ENCODE data around the gene HAGHL. TPM values are rescaled to one million over a fixed set of nuclear protein-coding genes. Genes with fewer than 3 reads are reported as not detected.
"Not testable (repeated sequence)": the region's sequence is repeated elsewhere in the genome, so short reads cannot be mapped to it uniquely, and the experiment has no call there.

The HAGHL gene
- total RNA-seq, 2 donors from 2014 or later, result 22.2 to 24.5 TPM

DNA sequence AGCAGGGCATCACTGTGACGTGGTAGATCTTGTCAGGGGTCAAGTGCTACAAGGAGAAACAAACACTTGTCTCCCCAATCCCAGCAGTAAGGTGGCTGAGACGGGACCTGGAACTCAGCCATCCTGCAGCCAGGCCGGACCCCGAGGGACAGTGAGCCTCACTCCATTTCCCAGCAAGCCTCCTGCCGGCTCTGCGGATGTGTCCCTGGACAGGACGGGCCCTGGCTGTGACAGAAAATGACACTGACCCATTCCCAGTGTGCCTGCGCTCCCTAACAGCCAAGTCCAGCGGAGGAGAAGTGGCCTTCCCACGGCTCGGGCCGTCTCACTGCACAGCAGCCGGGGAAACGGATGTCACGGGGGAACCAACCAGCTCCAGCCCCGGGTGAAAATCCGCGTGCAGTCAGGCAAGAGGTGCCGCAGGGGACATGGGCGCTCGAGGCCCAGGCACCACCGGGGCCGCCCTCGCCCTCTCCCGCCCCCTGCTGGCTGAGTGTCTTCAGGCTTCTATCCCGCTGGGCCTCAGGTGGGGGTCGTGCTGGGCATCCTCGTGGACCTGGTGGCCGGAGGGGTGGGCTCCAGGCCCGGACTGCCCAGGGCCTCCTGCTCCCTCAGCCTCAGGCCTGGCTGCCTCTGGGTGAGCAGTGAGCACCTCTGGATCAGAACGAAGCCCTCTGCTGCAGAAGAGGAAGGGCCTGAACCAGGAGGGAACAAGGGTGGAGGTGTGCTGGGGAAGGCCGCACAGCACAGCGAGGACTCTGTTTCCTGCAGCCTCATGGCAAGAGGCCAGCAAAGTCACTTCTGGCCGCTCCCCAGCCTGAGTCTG, 6.7 kb downstream of the HAGHL start:
- ATAC-seq (no peak), DNase-seq (ENCODE audit: low spot score in 2 of 2) (peak in 1 of 2 donors; percentile 68)
- Mint-ChIP-seq H3K9me3 (no peaks in the 10 kb centered on the region), H3K27ac (no peak overlapping the region), H3K36me3 (peaks cover 10 to 22% of the 10 kb centered on the region in 2 donors)

GRCh38 chr16:734208-734980, 7.5 kb downstream of the HAGHL start:
- H3K9me3 Mint-ChIP-seq, result no peaks in the 10 kb centered on the region
- ATAC-seq (no peak), DNase-seq (ENCODE audit: low spot score in 2 of 2) (no peak)
- no peak overlapping the region for H3K27ac Mint-ChIP-seq
- peaks cover 10 to 23% of the 10 kb centered on the region in 2 donors for H3K36me3 Mint-ChIP-seq

GRCh38 chr16:734981-735881, 8.3 kb downstream of the HAGHL start:
- Mint-ChIP-seq H3K36me3 (peaks cover 10 to 27% of the 10 kb centered on the region in 2 donors), H3K9me3 (no peaks in the 10 kb centered on the region), H3K27ac (peak overlapping the region; percentile 65 to 90)
- no peak for ATAC-seq
- no peak for DNase-seq (ENCODE audit: low spot score in 2 of 2)

DNA sequence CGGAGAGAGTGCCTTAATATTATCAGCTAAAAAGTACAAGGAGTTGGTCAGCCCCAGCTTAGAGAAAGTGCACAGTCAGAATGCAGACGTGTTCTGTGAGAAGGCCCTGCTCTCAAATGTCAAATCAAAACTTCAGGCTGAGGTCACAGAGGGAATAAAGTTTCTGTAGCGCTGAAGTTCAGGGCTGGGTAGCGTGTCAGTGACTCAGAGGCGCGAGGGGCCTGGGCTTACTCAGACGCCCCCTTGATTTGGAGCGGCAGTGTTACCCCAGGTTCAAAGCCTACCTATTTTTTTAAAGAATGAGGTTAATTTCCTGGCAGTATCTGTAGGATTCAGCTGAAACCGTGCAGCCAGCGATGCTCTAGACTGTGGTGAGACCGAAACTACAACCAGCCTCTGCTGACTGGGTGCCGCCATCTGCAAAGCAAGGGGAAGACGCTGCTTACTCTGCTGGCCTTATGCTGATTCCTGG, 9.1 kb downstream of the HAGHL start:
- Mint-ChIP-seq H3K9me3 (no peaks in the 10 kb centered on the region), H3K27ac (peak overlapping the region; percentile 53 to 90), H3K36me3 (peaks cover 10 to 27% of the 10 kb centered on the region in 2 donors)
- DNase-seq (ENCODE audit: low spot score in 2 of 2) (peak; percentile 57 to 74), ATAC-seq (peak; percentile 78 to 92)

DNA sequence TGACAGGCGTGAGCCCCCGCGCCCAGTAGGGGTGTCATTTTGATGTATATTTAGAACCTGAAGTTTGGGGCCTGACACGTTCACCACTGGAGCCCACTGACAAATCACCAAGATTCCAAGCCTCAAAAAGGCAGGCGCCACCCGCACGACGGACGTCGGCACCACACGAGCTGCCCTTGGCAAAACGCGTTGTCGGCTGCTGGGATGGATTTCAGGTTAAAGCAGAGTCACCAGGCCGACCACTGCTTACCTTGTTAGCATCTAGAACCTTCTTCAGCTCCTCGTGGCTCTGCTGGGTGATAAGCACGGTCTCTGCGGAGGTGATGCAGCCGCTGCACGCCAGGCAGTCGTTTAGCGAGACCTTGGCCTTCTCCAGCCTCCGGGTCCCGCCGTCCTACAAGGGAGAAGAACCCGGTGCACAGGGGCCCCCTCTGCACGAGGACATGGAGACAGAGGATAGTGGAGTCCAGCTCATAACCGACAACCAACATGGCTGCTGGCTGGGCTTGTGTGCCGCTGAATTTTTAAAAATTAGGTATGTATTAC, 10.1 kb downstream of the HAGHL start:
- peaks cover 10 to 27% of the 10 kb centered on the region in 2 donors for H3K36me3 Mint-ChIP-seq
- peak overlapping the region in 1 of 2 donors; percentile 74 for H3K27ac Mint-ChIP-seq
- H3K9me3 Mint-ChIP-seq, result no peaks in the 10 kb centered on the region

GRCh38 chr16:739560-740458, 12.9 kb downstream of the HAGHL start:
- H3K36me3 Mint-ChIP-seq, result peaks cover 10 to 27% of the 10 kb centered on the region in 2 donors
- no peak for DNase-seq (ENCODE audit: low spot score in 2 of 2)
- peak overlapping the region; percentile 50 to 85 for H3K27ac Mint-ChIP-seq
- ATAC-seq, result no peak
- H3K9me3 Mint-ChIP-seq, result no peaks in the 10 kb centered on the region

More for the DNA sequence above, 10.1 kb downstream of the HAGHL start:
- ATAC-seq, result no peak
- no peak for DNase-seq (ENCODE audit: low spot score in 2 of 2)

DNA sequence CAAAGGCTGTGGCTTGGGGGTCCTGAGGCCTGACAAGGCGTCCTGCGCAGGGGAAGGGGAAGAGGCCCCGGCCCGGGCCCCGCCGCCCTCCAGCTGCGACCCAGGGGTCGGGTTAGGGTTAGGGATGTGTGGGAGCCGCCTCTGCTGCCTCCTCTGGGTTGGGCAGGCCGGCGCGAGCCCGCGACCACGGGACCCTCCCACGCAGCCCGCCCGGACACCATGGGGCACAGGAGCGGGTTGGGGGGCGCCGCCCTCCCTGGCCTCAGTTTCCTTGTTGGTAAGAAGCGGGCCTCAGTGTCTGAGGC, 13.5 kb downstream of the HAGHL start:
- no peaks in the 10 kb centered on the region for H3K9me3 Mint-ChIP-seq
- ATAC-seq (peak in 1 of 2 donors; percentile 5), DNase-seq (ENCODE audit: low spot score in 2 of 2) (no peak)
- peaks cover 8 to 24% of the 10 kb centered on the region in 2 donors for H3K36me3 Mint-ChIP-seq
- peak overlapping the region in 1 of 2 donors; percentile 85 for H3K27ac Mint-ChIP-seq

DNA sequence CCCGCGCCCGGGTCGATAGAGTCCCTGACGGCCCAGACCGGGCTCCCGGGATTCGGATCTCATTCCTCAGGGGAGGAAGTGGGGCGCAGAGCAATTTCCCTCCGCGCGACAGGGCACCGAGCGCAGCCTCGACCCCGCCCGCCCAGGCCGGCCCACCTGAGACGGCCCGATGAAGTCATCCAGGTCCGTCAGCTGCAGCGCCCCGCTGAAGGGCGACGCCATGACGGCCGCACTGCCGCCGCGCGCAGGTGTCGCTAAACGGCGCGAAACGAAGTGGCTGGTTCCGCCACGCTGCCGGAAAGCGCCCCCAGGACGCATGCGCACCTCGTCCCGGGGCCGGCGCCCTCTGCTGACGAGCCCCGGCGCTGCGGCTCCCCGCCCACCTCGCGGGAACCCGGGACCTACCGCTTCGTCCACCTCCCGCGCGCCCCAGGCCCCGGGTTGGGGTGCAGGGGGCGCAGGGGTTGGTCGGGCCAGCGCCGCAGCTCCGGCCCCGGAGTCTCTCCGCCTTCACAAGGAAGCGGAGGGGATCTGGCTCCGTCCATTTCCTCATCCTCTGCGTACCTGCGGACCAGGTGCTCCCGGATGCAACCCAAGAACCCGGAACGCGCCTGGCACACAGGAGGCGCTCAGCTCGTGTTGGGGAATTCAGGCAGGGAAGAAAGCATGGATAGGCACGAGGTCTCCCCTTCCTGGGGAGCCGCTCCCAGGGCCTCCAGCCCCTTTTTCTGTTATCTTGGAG, 14.0 kb downstream of the HAGHL start, which contains the start of gene CIAO3:
TSS of gene CIAO3 (minus strand) at position 234 of the 742 bp plus-strand sequence. CDS start at position 222, 12 bp downstream.
- DNase-seq (ENCODE audit: low spot score in 2 of 2) (peak; percentile 95 to 97), ATAC-seq (peak; percentile 72 to 77)
- peaks cover 5 to 21% of the 10 kb centered on the region in 2 donors for H3K36me3 Mint-ChIP-seq
- H3K27ac Mint-ChIP-seq, result peak within 1 kb of the TSS; percentile 50 to 85
- no peaks in the 10 kb centered on the region for H3K9me3 Mint-ChIP-seq

GRCh38 chr16:741986-742629, 15.2 kb downstream of the HAGHL start:
- ATAC-seq, result no peak
- peak overlapping the region; percentile 50 to 85 for H3K27ac Mint-ChIP-seq
- H3K9me3 Mint-ChIP-seq, result no peaks in the 10 kb centered on the region
- no peak for DNase-seq (ENCODE audit: low spot score in 2 of 2)
- peaks cover 5 to 16% of the 10 kb centered on the region in 2 donors for H3K36me3 Mint-ChIP-seq

DNA sequence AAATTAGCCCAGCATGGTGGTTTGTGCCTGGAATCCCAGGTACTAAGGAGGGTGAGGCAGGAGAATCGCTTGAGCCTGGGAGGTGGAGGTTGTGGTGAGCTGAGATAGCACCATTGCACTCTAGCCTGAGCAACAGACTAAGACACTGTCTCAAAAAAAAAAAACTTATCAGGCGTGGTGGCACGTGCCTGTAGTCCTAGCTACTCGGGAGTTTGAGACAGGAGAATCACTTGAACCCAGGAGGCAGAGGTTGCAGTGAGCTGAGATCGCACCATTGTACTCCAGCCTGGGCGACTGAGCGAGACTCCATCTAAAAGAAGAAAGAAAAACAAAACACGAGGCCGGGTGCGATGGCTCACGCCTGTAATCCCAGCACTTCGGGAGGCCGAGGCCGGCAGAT, 16.0 kb downstream of the HAGHL start:
- H3K27ac Mint-ChIP-seq, result peak overlapping the region in 1 of 2 donors; percentile 22

GRCh38 chr16:743794-744500, 17.0 kb downstream of the HAGHL start:
- no peak for DNase-seq (ENCODE audit: low spot score in 2 of 2)
- no peak overlapping the region for H3K27ac Mint-ChIP-seq
- H3K9me3 Mint-ChIP-seq, result no peaks in the 10 kb centered on the region
- H3K36me3 Mint-ChIP-seq, result peaks cover 0 to 6% of the 10 kb centered on the region in 2 donors
- no peak for ATAC-seq

More for the DNA sequence above, 16.0 kb downstream of the HAGHL start:
- ATAC-seq; H3K9me3 Mint-ChIP-seq; H3K36me3 Mint-ChIP-seq; DNase-seq (ENCODE audit: low spot score in 2 of 2): not testable (repeated sequence)

DNA sequence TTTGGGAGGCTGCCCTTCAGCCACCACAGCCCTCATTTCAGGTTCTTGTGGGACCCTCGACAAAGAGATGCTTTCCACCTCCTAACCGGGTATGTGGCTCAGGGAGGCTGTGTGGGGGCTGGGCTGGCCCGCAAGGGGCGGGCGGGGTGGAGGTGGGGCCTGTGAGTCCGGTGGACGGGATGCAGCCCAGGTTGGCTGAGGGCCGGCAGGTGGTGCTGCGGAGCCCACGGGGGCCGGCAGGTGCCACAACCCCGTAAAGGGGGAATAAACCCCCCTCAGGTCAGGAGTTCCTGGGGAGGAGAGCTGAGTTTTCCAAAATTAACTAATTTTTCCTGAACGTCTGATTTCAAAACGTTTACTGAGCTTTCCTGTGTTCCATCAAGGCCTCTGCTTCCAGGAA, 18.8 kb downstream of the HAGHL start:
- DNase-seq (ENCODE audit: low spot score in 2 of 2) (no peak), ATAC-seq (no peak)
- H3K27ac Mint-ChIP-seq, result no peak overlapping the region
- no peaks in the 10 kb centered on the region for H3K9me3 Mint-ChIP-seq
- no peaks in the 10 kb centered on the region for H3K36me3 Mint-ChIP-seq

GRCh38 chr16:746637-747036, 19.7 kb downstream of the HAGHL start:
- no peak for ATAC-seq
- Mint-ChIP-seq H3K9me3 (no peaks in the 10 kb centered on the region), H3K36me3 (no peaks in the 10 kb centered on the region), H3K27ac (no peak overlapping the region)
- no peak for DNase-seq (ENCODE audit: low spot score in 2 of 2)

Data from activated naive CD4-positive, alpha-beta T cell treated with anti-CD3 and anti-CD28 coated beads, Interleukin-2, amount 50 U/mL, for 72 hours (primary cell).